HepG2 (cell line): ENCODE measurements around the gene BLCAP. TPM values are rescaled to one million over a fixed set of nuclear protein-coding genes. Genes with fewer than 3 reads are reported as not detected.

ENCODE experiments used
- FOXO1 ChIP-seq: sonication (generic); formaldehyde crosslinking; IDR thresholded peaks from 2 replicates; pipeline ENCODE4 v1.4.0; 2020; ENCODE audit warnings: missing genetic modification reagents
- GLI4 ChIP-seq: sonication (generic); formaldehyde crosslinking; IDR thresholded peaks from 2 replicates; pipeline ENCODE4 v1.5.1; 2020; ENCODE audit warnings: missing genetic modification reagents, mild to moderate bottlenecking, moderate library complexity, borderline replicate concordance
- GMEB1 ChIP-seq: sonication (generic); formaldehyde crosslinking; IDR thresholded peaks from 2 replicates; pipeline ENCODE4 v1.5.1; 2020; ENCODE audit warnings: missing genetic modification reagents, mild to moderate bottlenecking, borderline replicate concordance
- HMGXB3 ChIP-seq: sonication (generic); formaldehyde crosslinking; IDR thresholded peaks from 2 replicates; pipeline ENCODE4 v1.4.0; 2020; ENCODE audit warnings: missing genetic modification reagents, borderline replicate concordance
- HNRNPL ChIP-seq: fragments of 200-400 bp; formaldehyde crosslinking; IDR thresholded peaks from 2 replicates; pipeline ENCODE4 v1.6.1; 2017; ENCODE audit warnings: mild to moderate bottlenecking, low read depth, low read length
- PAWR ChIP-seq: sonication (generic); formaldehyde crosslinking; IDR thresholded peaks from 2 replicates; pipeline ENCODE4 v1.4.0; 2020; ENCODE audit warnings: missing genetic modification reagents, mild to moderate bottlenecking, borderline replicate concordance
- POLR2A ChIP-seq, 2 experiments: IDR thresholded peaks; 2 replicates each; pipeline ENCODE4 v1.6.1; 2011; ENCODE audit warnings: low read depth in 2 of 2, low read length in 2 of 2, mild to moderate bottlenecking in 1 of 2, moderate library complexity in 1 of 2; ENCODE audit not compliant: insufficient read depth in 1 of 2
- SMAD9 ChIP-seq: sonication (generic); formaldehyde crosslinking; IDR thresholded peaks from 2 replicates; pipeline ENCODE4 v1.5.1; 2020; ENCODE audit warnings: mild to moderate bottlenecking, missing genetic modification reagents
- ZBTB7A ChIP-seq: sonication (generic); formaldehyde crosslinking; IDR thresholded peaks from 2 replicates; pipeline ENCODE4 v1.8.0; 2022; ENCODE audit warnings: mild to moderate bottlenecking, missing genetic modification reagents
- ZNF296 ChIP-seq: sonication (generic); formaldehyde crosslinking; conservative IDR thresholded peaks from 2 replicates; pipeline ENCODE4 v1.5.0; 2020; ENCODE audit warnings: mild to moderate bottlenecking, missing genetic modification reagents
- ZNF414 ChIP-seq: sonication (generic); formaldehyde crosslinking; IDR thresholded peaks from 2 replicates; pipeline ENCODE4 v1.5.0; 2020; ENCODE audit warnings: missing genetic modification reagents
- ZNF557 ChIP-seq: sonication (generic); formaldehyde crosslinking; IDR thresholded peaks from 2 replicates; pipeline ENCODE4 v1.4.0; 2020; ENCODE audit warnings: missing genetic modification reagents
- ZNF564 ChIP-seq: sonication (generic); formaldehyde crosslinking; IDR thresholded peaks from 2 replicates; pipeline ENCODE4 v1.8.1; 2023; ENCODE audit warnings: mild to moderate bottlenecking, missing genetic modification reagents
- ZNF83 ChIP-seq: sonication (generic); formaldehyde crosslinking; IDR thresholded peaks from 2 replicates; pipeline ENCODE4 v1.4.0; 2020; ENCODE audit warnings: missing genetic modification reagents, mild to moderate bottlenecking, borderline replicate concordance
- polyA plus RNA-seq, 8 experiments: library from polyadenylated mRNA; depleted of rRNA in 3 of 8; stranded (reverse) in 7 of 8; unstranded in 1 of 8; fragments of >200 nt; fragmentation: Illumina TruSeq in 4 of 8; extraction: Trizol in 4 of 8; gene quantifications; 2 replicates each; pipeline versions ENCODE4 v1.2.1 to v1.2.3, GENCODE V29; 2011 to 2016; ENCODE audit warnings: low read depth in 4 of 8, missing spikeins in 1 of 8, mixed read lengths in 1 of 8; ENCODE audit not compliant: insufficient read depth in 1 of 8
- total RNA-seq, 5 experiments: library from RNA; depleted of rRNA; stranded (reverse); fragments of >200 nt; fragmentation: Illumina TruSeq; extraction: Trizol; gene quantifications; 2 replicates each; pipeline ENCODE4 v1.2.3, GENCODE V29; 2016; ENCODE audit warnings: low read depth in 1 of 5
- TF ChIP-seq, protein P1 (sequence below): sonication (generic); formaldehyde crosslinking; IDR thresholded peaks from 2 replicates; pipeline ENCODE4 v1.4.0; 2020; ENCODE audit warnings: missing genetic modification reagents
- TF ChIP-seq, protein P2 (sequence below): sonication (generic); formaldehyde crosslinking; IDR thresholded peaks from 2 replicates; pipeline ENCODE4 v1.5.0; 2020; ENCODE audit warnings: missing genetic modification reagents

The BLCAP gene
- total and polyA plus RNA-seq, 2 of the 13 experiments (the other 11 are each of a cell fraction or from before 2014, with no cell fraction given), result 52.4 to 86.8 TPM

GRCh38 chr20:37526839-37527637, 638 bp downstream of the BLCAP start (continued):
- TF ChIP-seq ZNF414 (CRISPR knock-in tag), result 0 out of 2 replicates have a peak, but pooled peaks have one; percentile 28
- TF ChIP-seq GLI4 (CRISPR knock-in tag), result peak; percentile 39; the same call in 1 of the 2 replicates
- TF ChIP-seq ZNF296, result peak; percentile 57; the same call in 1 of the 2 replicates
- TF ChIP-seq, protein P1, sequence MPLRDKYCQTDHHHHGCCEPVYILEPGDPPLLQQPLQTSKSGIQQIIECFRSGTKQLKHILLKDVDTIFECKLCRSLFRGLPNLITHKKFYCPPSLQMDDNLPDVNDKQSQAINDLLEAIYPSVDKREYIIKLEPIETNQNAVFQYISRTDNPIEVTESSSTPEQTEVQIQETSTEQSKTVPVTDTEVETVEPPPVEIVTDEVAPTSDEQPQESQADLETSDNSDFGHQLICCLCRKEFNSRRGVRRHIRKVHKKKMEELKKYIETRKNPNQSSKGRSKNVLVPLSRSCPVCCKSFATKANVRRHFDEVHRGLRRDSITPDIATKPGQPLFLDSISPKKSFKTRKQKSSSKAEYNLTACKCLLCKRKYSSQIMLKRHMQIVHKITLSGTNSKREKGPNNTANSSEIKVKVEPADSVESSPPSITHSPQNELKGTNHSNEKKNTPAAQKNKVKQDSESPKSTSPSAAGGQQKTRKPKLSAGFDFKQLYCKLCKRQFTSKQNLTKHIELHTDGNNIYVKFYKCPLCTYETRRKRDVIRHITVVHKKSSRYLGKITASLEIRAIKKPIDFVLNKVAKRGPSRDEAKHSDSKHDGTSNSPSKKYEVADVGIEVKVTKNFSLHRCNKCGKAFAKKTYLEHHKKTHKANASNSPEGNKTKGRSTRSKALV (CRISPR knock-in tag), result 0 out of 2 replicates have a peak, but pooled peaks have one; percentile 4
- TF ChIP-seq GMEB1 (CRISPR knock-in tag), result no peak
- peak in 1 of 2 experiments; percentile 24; a peak in 2 of 4 replicates for TF ChIP-seq POLR2A (IDR thresholded peaks at IDR 0.05; ENCODE audit: insufficient read depth in 1 of 2, low read depth in 2 of 2, low read length in 2 of 2)
- 0 out of 2 replicates have a peak, but pooled peaks have one; percentile 34 for TF ChIP-seq ZNF557 (CRISPR knock-in tag)
- TF ChIP-seq FOXO1 (CRISPR knock-in tag), result peak; percentile 25; the same call in 1 of the 2 replicates
- TF ChIP-seq ZNF564 (CRISPR knock-in tag), result 0 out of 2 replicates have a peak, but pooled peaks have one; percentile 25
- 0 out of 2 replicates have a peak, but pooled peaks have one; percentile 29 for TF ChIP-seq HNRNPL
- TF ChIP-seq, protein P2, sequence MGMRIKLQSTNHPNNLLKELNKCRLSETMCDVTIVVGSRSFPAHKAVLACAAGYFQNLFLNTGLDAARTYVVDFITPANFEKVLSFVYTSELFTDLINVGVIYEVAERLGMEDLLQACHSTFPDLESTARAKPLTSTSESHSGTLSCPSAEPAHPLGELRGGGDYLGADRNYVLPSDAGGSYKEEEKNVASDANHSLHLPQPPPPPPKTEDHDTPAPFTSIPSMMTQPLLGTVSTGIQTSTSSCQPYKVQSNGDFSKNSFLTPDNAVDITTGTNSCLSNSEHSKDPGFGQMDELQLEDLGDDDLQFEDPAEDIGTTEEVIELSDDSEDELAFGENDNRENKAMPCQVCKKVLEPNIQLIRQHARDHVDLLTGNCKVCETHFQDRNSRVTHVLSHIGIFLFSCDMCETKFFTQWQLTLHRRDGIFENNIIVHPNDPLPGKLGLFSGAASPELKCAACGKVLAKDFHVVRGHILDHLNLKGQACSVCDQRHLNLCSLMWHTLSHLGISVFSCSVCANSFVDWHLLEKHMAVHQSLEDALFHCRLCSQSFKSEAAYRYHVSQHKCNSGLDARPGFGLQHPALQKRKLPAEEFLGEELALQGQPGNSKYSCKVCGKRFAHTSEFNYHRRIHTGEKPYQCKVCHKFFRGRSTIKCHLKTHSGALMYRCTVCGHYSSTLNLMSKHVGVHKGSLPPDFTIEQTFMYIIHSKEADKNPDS (CRISPR knock-in tag), result 0 out of 2 replicates have a peak, but pooled peaks have one; percentile 61
- TF ChIP-seq PAWR (CRISPR knock-in tag), result 0 out of 2 replicates have a peak, but pooled peaks have one; percentile 23
- 0 out of 2 replicates have a peak, but pooled peaks have one; percentile 26 for TF ChIP-seq HMGXB3
- 0 out of 2 replicates have a peak, but pooled peaks have one; percentile 12 for TF ChIP-seq ZBTB7A
- 0 out of 2 replicates have a peak, but pooled peaks have one; percentile 91 for TF ChIP-seq SMAD9
- 0 out of 2 replicates have a peak, but pooled peaks have one; percentile 32 for TF ChIP-seq ZNF83 (CRISPR knock-in tag)
